HEK293T (cell line): ENCODE data around the gene GMCL2.

Source experiments
- BHLHE40 ChIP-seq: fragments of 450-650 bp; IDR thresholded peaks from 2 replicates; pipeline ENCODE4 v1.6.1; 2016; ENCODE audit warnings: mild to moderate bottlenecking, moderate library complexity, borderline replicate concordance
- FOXK2 ChIP-seq: fragments of 450-650 bp; IDR thresholded peaks from 2 replicates; pipeline ENCODE4 v1.6.1; 2016; ENCODE audit warnings: mild to moderate bottlenecking
- LEF1 ChIP-seq: fragments of 450-650 bp; IDR thresholded peaks from 2 replicates; pipeline ENCODE4 v1.6.1; 2017; ENCODE audit warnings: mild to moderate bottlenecking, borderline replicate concordance
- NFRKB ChIP-seq: fragments of 450-650 bp; IDR thresholded peaks from 2 replicates; pipeline ENCODE4 v1.6.1; 2016; ENCODE audit warnings: mild to moderate bottlenecking, moderate library complexity
- SP1 ChIP-seq: fragments of 450-650 bp; IDR thresholded peaks from 2 replicates; pipeline ENCODE4 v1.6.1; 2017
- TF ChIP-seq, protein P1 (sequence below): fragments of 450-650 bp; IDR thresholded peaks from 2 replicates; pipeline ENCODE4 v1.6.1; 2016

DNA sequence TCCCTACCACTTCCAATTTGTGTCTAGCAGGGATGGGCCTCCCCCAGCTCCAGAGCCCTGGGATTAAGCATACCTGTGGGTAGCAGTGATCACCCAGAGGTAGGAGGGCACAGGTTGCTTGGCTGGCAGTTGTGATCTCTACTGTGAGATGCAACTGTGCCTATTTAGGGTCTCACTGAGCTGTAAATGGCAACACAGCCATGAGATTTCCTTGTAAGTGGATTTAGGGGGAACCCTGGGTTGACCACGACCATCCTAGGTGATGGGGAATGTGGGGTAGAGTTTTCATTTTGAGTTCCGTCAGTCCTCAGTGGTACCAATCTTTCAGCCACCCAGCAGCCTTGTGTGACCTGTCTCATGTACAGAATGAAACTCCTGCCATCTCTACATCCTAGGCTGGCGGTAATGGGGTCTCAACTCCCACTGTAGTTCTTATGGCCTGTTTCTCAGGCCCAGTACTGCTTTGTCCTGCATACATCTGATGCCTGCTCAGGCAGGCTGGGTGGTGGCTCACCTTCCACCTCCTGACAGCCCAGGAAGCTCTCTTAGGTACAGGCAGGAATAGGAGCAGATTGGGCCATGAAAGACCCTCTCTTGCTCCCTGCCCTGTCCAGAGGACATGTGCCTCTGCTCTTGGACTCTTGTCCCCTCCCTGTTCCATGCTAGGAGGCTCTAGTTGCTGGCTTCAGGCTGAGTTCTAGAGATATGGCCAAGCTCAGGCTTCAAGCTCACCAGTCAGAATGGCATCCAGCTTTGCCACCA is 25.3 kb upstream of the GMCL2 start:
- no peak for TF ChIP-seq LEF1
- TF ChIP-seq FOXK2 = no peak
- no peak for TF ChIP-seq NFRKB
- TF ChIP-seq, protein P1, sequence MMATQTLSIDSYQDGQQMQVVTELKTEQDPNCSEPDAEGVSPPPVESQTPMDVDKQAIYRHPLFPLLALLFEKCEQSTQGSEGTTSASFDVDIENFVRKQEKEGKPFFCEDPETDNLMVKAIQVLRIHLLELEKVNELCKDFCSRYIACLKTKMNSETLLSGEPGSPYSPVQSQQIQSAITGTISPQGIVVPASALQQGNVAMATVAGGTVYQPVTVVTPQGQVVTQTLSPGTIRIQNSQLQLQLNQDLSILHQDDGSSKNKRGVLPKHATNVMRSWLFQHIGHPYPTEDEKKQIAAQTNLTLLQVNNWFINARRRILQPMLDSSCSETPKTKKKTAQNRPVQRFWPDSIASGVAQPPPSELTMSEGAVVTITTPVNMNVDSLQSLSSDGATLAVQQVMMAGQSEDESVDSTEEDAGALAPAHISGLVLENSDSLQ = no peak
- no peak for TF ChIP-seq SP1
- TF ChIP-seq BHLHE40 = no peak
